PC-3 (cell line): ENCODE results near the gene CCDC7.

Source experiments
- CTCF ChIP-seq: fragments of 300-600 bp; sonication (generic); conservative IDR thresholded peaks from 2 replicates; pipeline ENCODE4 v1.5.1; 2017; ENCODE audit warnings: antibody characterized with exemption, low read depth, mild to moderate bottlenecking, low read length
- EZH2 ChIP-seq: fragments of 300-600 bp; sonication (generic); IDR thresholded peaks from one replicate; pipeline ENCODE4 v1.6.1; 2017; ENCODE audit warnings: antibody characterized with exemption, mild to moderate bottlenecking, low read length; ENCODE audit not compliant: unreplicated experiment
- EZH2phosphoT487 ChIP-seq: fragments of 300-600 bp; sonication (generic); IDR thresholded peaks from 2 replicates; pipeline ENCODE4 v1.6.1; 2018; ENCODE audit warnings: mild to moderate bottlenecking, antibody characterized with exemption, low read length, borderline replicate concordance

GRCh38 chr10:32923134-32923533 lies 477.2 kb downstream of the CCDC7 start:
- TF ChIP-seq CTCF (no peak), EZH2phosphoT487 (no peak), EZH2 (no peak)
